SK-N-SH (cell line): ENCODE results near the gene RCAN1.

Experiments
- EZH2phosphoT487 ChIP-seq: fragments of 200-600 bp; sonication (generic); IDR thresholded peaks from 2 replicates; pipeline ENCODE4 v1.6.1; 2017; ENCODE audit warnings: low read depth, mixed run types, mild to moderate bottlenecking, antibody characterized with exemption, moderate library complexity, borderline replicate concordance
- FOXM1 ChIP-seq: IDR thresholded peaks from 2 replicates; pipeline ENCODE4 v1.4.0; 2012; ENCODE audit warnings: low read depth, mild to moderate bottlenecking
- JUND ChIP-seq: IDR thresholded peaks from 2 replicates; pipeline ENCODE4 v1.4.0; 2012
- NRF1 ChIP-seq: IDR thresholded peaks from 2 replicates; pipeline ENCODE4 v1.6.1; 2012; ENCODE audit warnings: low read depth, mild to moderate bottlenecking, low read length
- POLR2AphosphoS5 ChIP-seq: IDR thresholded peaks from 2 replicates; pipeline ENCODE4 v1.6.1; 2012; ENCODE audit warnings: low read depth, low read length
- TF ChIP-seq, protein P1 (sequence below): fragments of 200-600 bp; sonication (generic); IDR thresholded peaks from 2 replicates; pipeline ENCODE4 v1.6.1; 2017; ENCODE audit warnings: antibody characterized with exemption, mild to moderate bottlenecking, moderate library complexity

DNA sequence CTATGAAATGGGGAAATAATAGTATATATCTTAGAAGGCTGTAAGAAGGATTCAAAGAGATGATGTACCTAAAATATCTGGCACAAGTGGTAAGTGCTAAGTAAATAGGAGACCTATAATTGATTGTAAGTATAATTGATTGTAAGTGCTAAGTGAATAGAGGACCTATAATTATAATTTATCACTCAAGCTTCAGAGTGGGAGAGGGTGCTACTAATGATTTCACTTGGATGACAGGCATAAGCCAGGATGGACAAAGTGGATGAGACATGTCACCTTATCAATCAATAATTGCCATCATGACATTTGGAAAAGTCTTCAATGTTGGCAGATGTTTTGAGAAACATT lies 11.2 kb downstream of the RCAN1 start:
- no peak for TF ChIP-seq POLR2AphosphoS5
- TF ChIP-seq, protein P1, sequence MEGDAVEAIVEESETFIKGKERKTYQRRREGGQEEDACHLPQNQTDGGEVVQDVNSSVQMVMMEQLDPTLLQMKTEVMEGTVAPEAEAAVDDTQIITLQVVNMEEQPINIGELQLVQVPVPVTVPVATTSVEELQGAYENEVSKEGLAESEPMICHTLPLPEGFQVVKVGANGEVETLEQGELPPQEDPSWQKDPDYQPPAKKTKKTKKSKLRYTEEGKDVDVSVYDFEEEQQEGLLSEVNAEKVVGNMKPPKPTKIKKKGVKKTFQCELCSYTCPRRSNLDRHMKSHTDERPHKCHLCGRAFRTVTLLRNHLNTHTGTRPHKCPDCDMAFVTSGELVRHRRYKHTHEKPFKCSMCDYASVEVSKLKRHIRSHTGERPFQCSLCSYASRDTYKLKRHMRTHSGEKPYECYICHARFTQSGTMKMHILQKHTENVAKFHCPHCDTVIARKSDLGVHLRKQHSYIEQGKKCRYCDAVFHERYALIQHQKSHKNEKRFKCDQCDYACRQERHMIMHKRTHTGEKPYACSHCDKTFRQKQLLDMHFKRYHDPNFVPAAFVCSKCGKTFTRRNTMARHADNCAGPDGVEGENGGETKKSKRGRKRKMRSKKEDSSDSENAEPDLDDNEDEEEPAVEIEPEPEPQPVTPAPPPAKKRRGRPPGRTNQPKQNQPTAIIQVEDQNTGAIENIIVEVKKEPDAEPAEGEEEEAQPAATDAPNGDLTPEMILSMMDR: no peak
- no peak for TF ChIP-seq JUND
- TF ChIP-seq NRF1: no peak
- no peak for TF ChIP-seq EZH2phosphoT487
- no peak for TF ChIP-seq FOXM1
